Glomerular visceral epithelial cell (primary cell): ENCODE data around the gene SLC66A1.
"Not testable (repeated sequence)": the region's sequence is repeated elsewhere in the genome, so short reads cannot be mapped to it uniquely, and the experiment has no call there.

Experiments used
- DNase-seq: peaks from one replicate; pipeline ENCODE4 v3.0.0-alpha.2; 2016; ENCODE audit errors: extremely low spot score

Gene SLC66A1

GRCh38 chr1:19311931-19312781, at the start of gene SLC66A1, which contains the start of gene AKR7A2:
TSS of gene SLC66A1 (plus strand) at chr1:19312326. CDS start at chr1:19317678, 5,352 bp downstream.
TSS of gene AKR7A2 (minus strand) at chr1:19312144. CDS start at chr1:19312124, 20 bp downstream.
- peak; percentile 95 for DNase-seq

GRCh38 chr1:19262744-19263143, 49.4 kb upstream of the SLC66A1 start:
- DNase-seq = no peak

- DNase-seq = no peak
These were observed 43.7 kb upstream of the SLC66A1 start for GRCh38 chr1:19268445-19268844.

GRCh38 chr1:19269427-19270342, 42.4 kb upstream of the SLC66A1 start:
- DNase-seq = not testable (repeated sequence)

- DNase-seq = not testable (repeated sequence)
These were observed 41.8 kb upstream of the SLC66A1 start for GRCh38 chr1:19270343-19270730.

GRCh38 chr1:19272064-19272463, 40.1 kb upstream of the SLC66A1 start:
- no peak for DNase-seq

GRCh38 chr1:19273106-19273843, 38.9 kb upstream of the SLC66A1 start:
- no peak for DNase-seq

GRCh38 chr1:19273844-19274531, 38.1 kb upstream of the SLC66A1 start:
- DNase-seq = not testable (repeated sequence)

- no peak for DNase-seq
These were observed 37.5 kb upstream of the SLC66A1 start for GRCh38 chr1:19274636-19275035.

GRCh38 chr1:19283891-19284290, 28.2 kb upstream of the SLC66A1 start:
- DNase-seq = no peak

- no peak for DNase-seq
These were observed 27.2 kb upstream of the SLC66A1 start for GRCh38 chr1:19284881-19285280.

GRCh38 chr1:19285366-19285765, 26.8 kb upstream of the SLC66A1 start:
- DNase-seq = not testable (repeated sequence)

- DNase-seq = not testable (repeated sequence)
These were observed 26.3 kb upstream of the SLC66A1 start for GRCh38 chr1:19285807-19286206.

- DNase-seq = no peak
These were observed 24.5 kb upstream of the SLC66A1 start for GRCh38 chr1:19287436-19288185.

- DNase-seq = not testable (repeated sequence)
These were observed 23.5 kb upstream of the SLC66A1 start, which contains the start of gene AKR7A3 for GRCh38 chr1:19288324-19289241. TSS of gene AKR7A3 (minus strand) at chr1:19288770. CDS start at chr1:19288709, 61 bp downstream.

GRCh38 chr1:19289244-19289643, 22.9 kb upstream of the SLC66A1 start:
- DNase-seq = no peak

GRCh38 chr1:19294638-19295037, 17.5 kb upstream of the SLC66A1 start:
- DNase-seq = no peak

GRCh38 chr1:19300211-19300610, 11.9 kb upstream of the SLC66A1 start:
- DNase-seq = no peak

- DNase-seq = not testable (repeated sequence)
These were observed 8.0 kb upstream of the SLC66A1 start for GRCh38 chr1:19304081-19304480.
